NCI-H2227 treated with DMSO at 0.1 percent for 48 hours (cell line): ENCODE results near the gene SSBP3.
A peak's percentile ranks its signal among the peaks of the same experiment; 100 is the strongest.
"Not testable (repeated sequence)": the region's sequence is repeated elsewhere in the genome, so short reads cannot be mapped to it uniquely, and the experiment has no call there.

Experiments
- DNase-seq: peaks from one replicate; lab custom pipeline; 2025; lab: John Stamatoyannopoulos, UW

SSBP3 gene

DNA sequence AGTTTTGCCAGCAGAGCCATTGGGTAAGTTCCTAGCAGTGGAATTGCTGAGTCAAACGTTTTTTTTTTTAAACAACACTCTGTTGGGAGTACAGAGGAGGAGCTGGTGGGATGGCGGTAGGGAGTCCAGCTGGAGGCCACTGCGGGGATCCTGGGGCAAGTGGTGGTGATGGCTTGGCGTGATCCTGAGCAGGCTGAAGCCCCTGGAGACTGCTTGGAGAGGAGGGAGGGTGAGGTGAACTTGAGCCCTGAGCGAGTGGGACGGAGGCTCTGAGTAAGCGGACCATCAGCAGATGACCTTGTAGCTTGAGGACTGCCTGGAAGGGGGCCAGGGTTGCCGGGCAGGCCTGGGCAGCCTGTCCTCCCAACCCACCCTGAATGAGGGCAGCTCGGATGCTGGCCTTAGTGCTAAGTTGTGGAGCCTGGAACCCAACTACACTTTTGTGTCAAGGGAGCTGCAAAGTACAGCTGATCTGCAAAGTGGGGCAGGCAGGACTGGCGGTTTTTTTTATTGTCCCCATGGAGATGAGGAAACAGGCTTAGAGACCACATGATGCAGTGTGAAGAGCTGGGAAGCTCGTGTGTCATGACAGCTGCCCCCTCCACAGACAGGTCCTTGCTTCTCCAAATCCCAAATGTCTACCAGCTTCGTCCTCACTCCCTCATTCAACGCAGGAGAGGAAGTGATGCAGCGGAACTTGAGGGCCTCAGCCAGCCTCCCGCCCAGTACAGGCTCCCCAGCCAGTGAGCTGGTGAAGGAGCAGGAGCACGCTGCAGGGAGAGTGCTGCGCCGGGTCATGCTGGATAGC, 186.0 kb downstream of the SSBP3 start:
- DNase-seq: no peak

DNA sequence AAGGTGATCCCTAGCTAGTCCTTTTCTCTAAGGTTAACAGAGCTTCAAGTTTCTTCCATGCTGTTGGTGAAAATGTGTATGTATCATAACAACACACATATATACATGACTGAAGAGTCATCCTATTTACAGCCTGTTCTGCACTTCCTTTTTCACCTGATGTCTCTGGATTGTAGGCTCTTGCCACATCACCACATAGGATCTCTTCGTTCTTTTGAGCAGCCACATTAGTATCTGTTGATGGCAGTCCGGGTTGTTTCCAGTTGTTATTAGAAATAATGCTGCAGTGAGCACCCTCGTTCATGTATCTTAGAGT, 186.5 kb downstream of the SSBP3 start:
- no peak for DNase-seq

DNA sequence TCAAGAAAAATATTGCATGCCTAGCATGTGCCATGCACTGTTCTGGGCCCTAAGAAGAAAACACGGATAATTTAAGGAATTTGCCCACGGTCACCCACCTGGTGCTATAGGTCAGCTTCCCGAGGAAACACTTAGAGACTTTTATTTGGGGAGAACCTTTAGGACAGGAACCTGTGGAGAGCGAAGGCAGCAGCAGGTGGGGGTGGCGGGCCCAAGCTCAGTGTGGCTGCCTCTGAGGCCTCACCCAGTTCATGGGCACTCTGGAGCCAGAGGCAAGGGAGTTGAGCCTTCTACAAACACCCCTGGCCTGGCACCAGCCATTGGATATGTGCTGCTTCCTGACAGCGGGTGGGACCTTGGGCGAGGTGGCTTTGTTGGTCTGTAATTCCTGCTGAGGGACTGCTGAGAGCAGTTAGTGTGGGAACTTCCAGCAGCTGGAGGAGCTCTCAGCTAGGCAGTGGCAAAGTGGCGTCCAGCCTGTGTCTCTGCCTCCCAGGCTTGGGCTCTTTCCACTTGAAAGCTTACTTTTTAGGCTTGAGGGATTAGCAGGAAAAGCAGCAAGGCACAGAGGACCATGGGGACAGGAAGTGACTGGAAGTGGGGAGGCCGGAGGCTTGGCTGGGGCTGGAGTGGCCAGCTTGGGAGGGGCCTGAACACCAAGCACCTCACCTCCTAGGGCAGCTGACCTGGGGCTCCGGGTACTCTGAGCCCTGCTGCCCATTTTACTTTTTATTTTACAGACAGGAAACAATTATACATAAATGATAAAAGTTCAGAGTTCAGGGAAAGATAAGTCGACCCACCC, 187.1 kb downstream of the SSBP3 start:
- DNase-seq: no peak

DNA sequence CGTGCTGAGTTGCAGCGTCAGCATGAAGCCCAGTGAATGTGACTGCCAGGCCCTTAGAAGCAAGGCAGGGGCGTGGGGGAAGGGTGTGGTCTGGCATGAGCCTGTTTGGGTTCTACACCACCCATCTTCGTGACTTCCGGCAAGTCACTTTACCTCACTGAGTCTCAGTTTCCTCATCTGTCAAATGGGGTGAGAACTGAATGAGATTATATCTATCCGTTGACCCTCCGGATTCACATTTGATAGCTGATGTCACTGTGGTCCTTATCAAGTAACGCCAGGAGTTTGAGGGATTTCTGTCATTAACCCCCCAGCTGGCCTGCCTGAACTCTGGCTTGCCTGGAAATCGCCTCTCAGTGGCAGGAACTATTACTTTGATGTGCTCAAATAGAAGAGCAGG, 190.7 kb downstream of the SSBP3 start:
- DNase-seq: no peak

DNA sequence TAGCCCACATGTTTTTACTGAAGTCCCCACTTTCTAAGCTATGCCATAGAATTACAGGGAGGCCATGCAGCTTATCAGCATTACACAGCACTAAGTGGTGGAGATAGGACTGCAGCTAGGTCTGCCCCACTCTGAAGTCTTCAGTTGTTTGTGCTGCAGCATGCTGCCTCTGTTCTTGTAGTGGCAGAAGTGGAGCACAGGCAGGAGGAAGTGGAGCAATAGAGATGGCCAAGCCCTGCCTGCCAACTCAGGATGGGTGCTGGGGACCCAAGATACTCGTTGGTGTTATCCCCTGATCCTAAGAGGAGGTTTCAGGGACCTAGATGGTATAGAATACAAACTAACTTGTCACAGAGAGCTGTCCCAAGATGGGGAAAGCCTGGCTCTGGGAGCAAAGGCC, 193.3 kb downstream of the SSBP3 start:
- no peak for DNase-seq

DNA sequence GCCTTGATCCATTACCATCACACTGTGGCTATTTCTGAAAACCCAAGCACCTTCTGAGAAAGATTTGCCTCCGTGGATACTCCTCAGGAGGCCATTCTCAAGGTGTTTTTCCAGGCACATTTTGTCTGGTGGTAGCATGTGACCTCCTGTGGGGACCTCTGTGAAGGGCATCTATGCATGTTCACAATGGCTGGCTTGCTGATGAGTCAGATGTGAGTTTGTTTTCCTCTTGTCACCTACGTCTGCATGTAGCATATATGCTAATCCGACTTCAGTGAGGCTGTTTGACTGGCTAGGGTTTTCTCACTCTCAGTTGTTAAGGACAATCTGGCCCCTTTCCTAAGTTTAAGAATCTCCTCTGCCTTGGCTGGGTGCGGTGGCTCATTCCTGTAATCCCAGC, 198.3 kb downstream of the SSBP3 start:
- not testable (repeated sequence) for DNase-seq

DNA sequence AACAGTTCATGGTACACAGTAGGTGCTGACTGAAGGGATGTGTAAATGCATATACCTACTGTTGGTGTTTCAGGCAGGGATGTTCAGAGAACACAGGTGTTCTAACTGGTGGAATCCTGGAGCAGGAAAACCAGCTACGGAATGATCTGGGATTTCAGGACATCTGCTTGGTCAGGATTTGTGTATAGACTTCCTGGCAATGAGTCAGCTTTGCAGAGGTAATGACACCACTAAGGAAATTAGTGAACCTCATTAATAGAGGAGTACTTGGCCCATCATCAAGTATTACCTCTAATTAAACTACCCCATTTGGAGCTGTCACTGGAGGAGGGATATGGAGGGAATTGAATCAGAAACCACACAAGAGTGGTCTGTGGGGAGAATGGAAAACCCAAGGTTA, 198.9 kb downstream of the SSBP3 start:
- no peak for DNase-seq

DNA sequence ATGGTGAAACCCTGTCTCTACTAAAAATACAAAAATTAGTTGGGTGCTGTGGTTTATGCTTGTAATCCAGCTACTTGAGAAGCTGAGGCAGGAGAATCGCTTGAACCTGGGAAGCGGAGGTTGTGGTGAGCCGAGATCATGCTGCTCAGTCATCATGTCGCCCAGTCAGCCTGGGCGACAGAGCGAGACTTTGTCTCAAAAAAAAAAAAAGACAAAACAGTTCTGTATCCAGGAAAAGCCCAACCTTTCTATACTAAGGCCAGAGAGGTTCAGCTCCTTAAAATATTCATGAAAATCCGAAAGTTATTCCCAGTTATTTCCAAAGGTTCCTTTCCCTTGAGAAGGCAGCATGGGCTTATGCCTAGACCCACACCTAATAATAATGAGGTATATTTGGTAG, 202.0 kb downstream of the SSBP3 start:
- DNase-seq: no peak

DNA sequence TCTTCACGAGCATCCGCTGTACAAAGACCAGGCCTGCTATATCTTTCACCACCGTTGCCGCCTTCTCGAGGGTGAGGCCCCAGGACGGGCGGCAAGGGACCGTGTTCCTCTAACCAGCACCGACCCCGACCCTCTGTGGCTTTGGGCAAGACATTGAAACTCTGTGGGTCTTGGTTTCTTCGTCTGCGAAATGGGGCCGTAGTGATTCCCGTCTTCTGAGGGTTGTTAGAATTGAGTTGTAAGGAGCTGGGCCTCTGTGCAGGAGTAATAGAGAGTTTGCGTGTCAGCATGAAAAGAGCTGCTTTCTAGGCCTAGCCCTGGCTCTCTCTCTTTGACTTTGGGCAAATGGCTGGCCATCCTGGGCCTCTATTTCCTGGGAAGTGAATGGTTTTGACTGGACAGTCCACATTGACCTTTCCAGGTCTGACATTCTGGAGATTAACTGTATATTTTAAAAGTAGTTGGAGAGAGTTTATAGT, 205.6 kb downstream of the SSBP3 start:
- no peak for DNase-seq

DNA sequence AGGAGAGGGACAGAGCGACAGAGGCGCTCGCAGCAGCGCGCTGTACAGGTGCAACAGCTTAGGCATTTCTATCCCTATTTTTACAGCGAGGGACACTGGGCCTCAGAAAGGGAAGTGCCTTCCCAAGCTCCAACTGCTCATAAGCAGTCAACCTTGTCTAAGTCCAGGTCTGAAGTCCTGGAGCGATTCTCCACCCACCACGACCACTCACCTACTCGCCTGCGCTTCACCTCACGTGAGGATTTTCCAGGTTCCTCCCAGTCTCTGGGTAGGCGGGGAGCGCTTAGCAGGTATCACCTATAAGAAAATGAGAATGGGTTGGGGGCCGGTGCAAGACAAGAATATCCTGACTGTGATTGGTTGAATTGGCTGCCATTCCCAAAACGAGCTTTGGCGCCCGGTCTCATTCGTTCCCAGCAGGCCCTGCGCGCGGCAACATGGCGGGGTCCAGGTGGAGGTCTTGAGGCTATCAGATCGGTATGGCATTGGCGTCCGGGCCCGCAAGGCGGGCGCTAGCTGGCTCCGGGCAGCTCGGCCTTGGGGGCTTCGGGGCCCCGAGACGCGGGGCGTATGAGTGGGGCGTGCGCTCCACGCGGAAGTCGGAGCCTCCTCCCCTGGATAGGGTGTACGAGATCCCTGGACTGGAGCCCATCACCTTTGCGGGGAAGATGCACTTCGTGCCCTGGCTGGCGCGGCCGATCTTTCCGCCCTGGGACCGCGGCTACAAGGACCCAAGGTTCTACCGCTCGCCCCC, 206.3 kb downstream of the SSBP3 start, which contains the start of the genes CYB5RL and MRPL37:
Gene CYB5RL (minus strand): TSS at position 266 of the 754 bp plus-strand sequence. CDS start 4,414 bp downstream, outside the sequence.
Gene MRPL37 (plus strand): TSS at position 403 of the 754 bp plus-strand sequence. CDS start 77 bp downstream, at position 480.
- peak; percentile 98 for DNase-seq

DNA sequence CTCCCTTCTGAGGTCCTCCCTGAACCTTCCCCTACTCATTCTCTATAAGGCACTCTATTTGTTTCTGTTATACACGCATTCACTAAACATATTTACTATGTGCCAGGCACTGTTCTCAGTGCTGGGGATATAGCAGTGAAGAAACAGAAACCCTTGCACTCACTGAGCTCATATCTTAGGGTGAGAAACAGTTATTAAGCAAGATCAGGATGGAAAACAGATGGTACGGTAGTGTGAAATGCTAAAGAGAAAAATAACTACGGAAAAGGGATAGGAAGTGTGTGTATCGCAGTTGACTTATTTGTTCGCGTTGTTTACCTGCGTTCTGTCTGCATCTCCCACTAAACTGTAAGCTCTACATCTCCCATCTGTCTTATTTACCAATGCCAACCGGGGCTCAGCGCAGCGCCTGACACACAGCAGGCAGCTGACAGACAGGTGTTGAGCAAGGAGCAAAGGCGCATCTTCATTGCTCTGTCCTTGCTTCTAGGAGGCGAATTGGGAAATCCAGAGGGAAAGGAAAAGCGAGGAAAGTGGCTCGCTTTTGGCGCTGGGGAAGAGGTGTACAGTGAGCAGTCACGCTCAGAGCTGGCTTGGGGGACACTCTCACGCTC, 206.9 kb downstream of the SSBP3 start:
- no peak for DNase-seq

DNA sequence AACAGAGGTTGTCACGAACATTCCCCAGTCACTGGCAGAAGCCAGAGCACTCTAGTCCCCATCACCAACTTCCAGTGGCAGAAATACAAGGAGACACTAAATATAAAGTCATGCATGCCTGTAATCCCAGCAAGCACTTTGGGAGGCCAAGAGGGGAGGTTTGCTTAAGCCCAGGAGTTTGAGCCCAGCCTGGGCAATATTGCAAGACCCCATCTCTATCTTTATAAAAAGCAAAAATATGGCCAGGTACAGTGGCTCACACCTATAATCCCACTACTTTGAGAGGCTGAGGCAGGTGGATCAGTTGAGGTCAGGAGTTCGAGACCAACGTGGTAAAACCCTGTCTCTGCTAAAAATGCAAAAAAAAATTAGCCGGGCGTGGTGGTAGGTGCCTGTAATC, 212.7 kb downstream of the SSBP3 start:
- DNase-seq: no peak

DNA sequence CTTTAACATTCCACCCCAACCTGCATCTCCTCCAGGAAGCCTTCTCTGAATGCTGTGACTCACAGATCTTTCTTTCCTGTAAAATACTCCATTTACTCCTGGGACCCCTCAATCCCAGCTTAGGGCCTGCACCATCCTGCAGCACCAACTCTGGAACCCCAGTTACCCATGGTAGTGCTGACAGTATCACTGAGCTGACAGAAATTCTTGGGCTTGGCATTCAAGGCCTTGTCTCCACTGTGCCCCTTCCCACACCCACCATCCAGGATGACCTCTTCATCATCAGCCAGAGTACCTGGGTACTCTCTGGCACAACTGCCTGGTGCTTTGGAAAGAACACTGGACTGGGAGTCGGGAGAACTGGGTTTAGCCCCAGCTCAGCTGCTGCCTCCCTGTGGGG, 214.7 kb downstream of the SSBP3 start:
- no peak for DNase-seq

DNA sequence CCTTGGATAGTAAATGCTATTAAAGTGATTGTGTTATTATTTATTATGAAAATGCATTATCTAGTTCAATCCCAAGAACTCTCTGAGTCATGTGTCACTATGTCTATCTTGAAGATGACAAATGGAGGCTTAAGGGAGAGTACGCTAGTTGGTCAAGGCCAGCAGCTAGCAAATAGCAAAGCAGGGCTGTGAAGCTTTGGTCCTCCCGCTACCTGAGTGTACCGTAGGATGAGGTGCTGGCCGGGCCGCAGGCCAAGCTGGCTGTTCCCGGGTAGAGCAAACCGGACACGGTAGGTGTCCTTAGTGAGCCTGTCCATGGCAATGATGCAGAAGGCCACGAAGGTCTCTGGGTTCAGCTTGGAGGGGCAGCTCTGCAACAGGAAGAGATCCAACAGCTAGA, 215.7 kb downstream of the SSBP3 start:
- DNase-seq: no peak

DNA sequence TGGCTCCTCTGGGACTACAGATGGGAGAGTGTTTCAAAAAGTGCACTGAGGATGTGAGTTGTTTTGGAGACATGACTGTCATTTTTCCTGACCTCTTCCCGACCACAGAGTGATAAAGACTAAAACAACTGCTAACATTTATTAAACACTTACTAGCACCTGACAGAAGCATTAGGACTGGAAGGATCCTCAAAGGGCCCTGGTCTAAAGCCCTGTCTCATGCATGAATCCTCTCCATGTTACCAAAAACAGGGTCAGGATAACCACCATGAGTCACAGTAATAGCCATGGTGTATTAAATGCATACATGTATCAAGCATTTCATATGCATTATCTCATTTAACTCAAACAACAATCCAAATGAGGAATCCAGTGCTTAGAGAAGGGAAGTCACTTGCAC, 217.9 kb downstream of the SSBP3 start:
- DNase-seq: no peak

DNA sequence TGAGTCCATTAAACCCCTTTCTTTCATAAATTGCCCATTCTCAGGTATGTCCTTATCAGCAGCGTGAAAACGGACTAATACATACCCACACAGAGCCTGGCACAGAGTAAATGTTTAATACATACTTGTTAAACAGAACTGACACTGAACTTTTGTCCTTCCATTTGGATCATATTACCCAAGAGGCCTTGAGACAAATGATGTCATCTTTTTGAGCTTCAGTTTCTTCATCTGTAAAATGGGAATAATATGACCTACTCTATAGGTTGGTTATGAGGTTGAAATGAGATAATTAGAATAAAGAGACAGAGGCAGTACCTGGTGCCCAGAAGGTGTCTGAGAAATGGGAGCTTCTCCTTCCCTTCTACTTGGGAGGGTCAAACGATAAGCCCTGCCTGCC, 220.1 kb downstream of the SSBP3 start:
- no peak for DNase-seq

DNA sequence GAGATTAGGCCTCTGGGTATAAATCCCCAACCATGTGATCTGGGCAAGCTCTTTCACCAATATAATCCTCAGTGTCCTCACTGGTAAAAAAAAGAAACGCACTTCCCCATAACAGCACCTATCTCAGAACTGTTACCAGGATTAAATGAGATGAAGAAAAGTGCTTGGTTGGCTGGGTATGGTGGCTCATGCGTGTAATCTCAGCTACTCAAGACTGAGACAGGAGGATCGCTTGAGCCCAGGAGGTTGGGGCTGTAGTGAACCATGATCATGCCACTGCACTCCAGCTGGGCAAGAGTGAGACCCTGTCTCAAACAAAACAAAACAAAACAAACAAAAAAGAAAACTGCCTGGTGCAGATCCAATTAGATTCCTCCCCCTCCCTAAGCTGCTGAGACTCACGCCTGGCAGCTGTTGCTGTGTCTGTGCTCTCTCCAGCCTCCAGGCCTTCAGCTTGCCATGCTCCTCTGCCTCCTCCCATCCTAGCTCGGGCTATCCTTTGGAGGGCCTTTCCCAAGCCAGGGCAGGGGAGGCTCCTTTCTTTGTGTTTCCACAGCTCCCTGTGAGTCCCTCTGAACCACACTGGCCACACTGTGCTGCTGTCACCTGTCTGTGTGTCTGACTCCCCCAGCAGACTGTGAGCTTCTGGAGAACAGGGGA, 225.4 kb downstream of the SSBP3 start:
- DNase-seq: no peak

DNA sequence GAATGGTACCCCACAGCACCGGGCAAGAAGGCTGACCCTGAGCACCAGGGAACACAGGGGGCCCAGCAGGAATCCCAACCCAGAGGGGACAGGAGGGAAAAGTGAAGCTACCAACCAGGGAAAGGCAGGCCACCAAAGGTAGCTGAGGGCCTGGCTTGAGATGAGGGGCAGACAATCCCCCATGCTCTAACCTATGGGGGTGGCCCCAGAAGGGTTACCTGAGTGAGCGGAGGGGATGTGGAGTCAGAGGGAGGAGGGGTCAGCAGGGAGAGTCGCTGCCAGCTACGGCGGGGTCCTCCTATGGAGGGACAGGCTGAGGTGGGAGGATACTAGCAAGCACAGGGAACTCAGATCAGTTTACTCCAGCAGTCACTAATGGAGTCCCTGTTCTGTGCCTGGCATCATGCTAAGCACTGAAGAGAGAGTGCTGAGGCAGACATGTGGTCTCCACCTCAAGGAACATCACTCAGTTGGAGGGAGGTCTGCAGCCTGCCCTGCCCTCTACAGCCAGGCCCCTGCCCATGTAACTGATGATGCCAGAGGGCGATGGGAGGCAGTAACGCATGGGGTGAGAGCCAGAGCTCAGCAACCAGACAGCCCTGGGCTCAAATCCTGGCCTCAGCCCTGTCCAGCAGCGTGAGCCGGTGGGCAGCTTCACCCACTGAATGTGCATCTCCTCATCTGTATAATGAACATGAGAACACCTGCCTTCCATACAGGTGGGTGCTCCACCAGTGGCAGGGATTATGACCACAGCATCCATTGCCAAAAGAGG, 227.7 kb downstream of the SSBP3 start:
- no peak for DNase-seq

DNA sequence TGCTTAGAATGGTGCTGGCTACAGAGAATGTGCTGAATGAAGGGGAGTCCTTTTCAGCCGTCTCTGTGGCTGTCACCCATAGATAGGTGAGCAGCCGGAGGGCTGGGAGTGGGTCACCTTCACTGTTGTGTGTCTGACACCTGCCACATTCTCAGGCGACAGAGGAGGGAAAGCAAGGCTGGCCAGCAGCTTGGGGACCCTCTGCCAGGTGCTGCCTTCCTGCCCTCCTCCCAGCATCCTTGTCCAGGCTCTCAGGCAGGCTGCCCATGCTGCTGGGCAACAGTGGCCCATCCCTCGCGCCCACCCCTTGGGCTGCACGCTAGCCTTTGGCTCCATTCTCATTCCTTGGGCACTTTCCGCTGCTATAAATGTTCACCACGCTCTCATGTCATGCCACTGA, 228.5 kb downstream of the SSBP3 start:
- no peak for DNase-seq

DNA sequence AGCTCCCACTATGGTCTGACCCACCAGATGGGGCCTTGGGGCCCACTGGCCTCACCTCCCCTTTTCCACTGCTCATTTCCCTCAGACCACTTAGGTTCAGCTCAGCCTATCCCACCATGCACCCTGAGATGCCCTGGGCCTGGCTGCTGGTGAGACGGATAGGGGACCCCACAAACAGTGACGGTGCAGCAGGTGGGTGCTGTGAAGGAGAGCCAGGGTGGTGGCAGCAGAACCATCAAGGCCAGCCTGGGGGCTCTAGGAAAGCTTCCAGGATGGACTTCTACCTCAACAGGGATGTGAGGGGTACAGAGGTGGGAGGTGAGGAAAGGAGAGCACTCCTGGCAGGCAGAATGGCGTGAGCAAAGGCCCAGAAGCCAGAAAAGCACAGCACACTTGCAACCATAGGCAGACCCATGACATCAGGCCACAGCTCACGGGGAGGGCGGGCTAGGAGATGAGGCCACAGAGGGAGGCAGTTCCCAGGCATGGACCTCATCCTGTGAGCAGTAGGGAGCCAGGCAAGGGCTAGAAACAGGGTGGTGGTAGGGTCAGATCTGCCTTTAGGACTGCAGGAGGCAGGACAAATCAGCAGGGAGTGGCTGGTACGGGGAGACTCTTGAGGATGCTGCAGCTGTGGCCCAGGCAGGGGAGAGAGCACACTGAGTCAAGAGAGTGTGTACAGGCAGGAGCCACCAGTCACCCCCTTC, 229.4 kb downstream of the SSBP3 start:
- DNase-seq: no peak
